DOHH2 (cell line): Measurements from ENCODE around the gene C7orf57.

ENCODE experiments used
- H3F3A ChIP-seq: fragments of 200-600 bp; sonication (generic), shearing (Covaris generic); 2 replicates; pipeline ENCODE4 v1.6.0; 2016; ENCODE audit warnings: antibody characterized with exemption, mild to moderate bottlenecking; ENCODE audit not compliant: control insufficient read depth, insufficient read depth
- H3K27ac ChIP-seq: fragments of 200-600 bp; sonication (generic); 2 replicates; pipeline ENCODE4 v1.5.1; 2014; ENCODE audit warnings: low read depth, mild to moderate bottlenecking, low read length, moderate library complexity
- H3K27me3 ChIP-seq: fragments of 200-600 bp; sonication (generic); 2 replicates; pipeline ENCODE4 v1.6.1; 2014; ENCODE audit warnings: mild to moderate bottlenecking, low read length, mixed read lengths; ENCODE audit not compliant: control insufficient read depth
- H3K36me3 ChIP-seq: fragments of 200-600 bp; sonication (generic); 2 replicates; pipeline ENCODE4 v1.6.1; 2014; ENCODE audit warnings: mild to moderate bottlenecking, low read length, moderate library complexity, mixed read lengths; ENCODE audit not compliant: control insufficient read depth
- H3K4me1 ChIP-seq: fragments of 200-600 bp; sonication (generic); 2 replicates; pipeline ENCODE4 v1.6.1; 2014; ENCODE audit warnings: mild to moderate bottlenecking, low read length, mixed read lengths; ENCODE audit not compliant: control insufficient read depth
- H3K4me2 ChIP-seq: fragments of 200-600 bp; sonication (generic); 2 replicates; pipeline ENCODE4 v1.6.0; 2014; ENCODE audit warnings: mild to moderate bottlenecking, low read length, moderate library complexity
- H3K4me3 ChIP-seq: fragments of 200-600 bp; sonication (generic); 2 replicates; pipeline ENCODE4 v1.5.1; 2014; ENCODE audit warnings: mild to moderate bottlenecking, low read length, mixed read lengths
- H3K79me2 ChIP-seq: fragments of 200-600 bp; sonication (generic); 2 replicates; pipeline ENCODE4 v1.6.1; 2014; ENCODE audit warnings: mild to moderate bottlenecking, low read length, mixed read lengths; ENCODE audit not compliant: control insufficient read depth
- H3K9me2 ChIP-seq: fragments of 200-600 bp; sonication (generic); replicated peaks from 2 replicates; pipeline ENCODE4 v1.6.1; 2014; ENCODE audit warnings: mild to moderate bottlenecking, low read length, mixed read lengths; ENCODE audit not compliant: control insufficient read depth
- H3K9me3 ChIP-seq: fragments of 200-600 bp; sonication (generic); 2 replicates; pipeline ENCODE4 v1.6.1; 2014; ENCODE audit warnings: antibody characterized with exemption, low read length, mixed read lengths; ENCODE audit not compliant: control insufficient read depth, insufficient read depth
- H4K20me1 ChIP-seq: fragments of 200-600 bp; sonication (generic); 2 replicates; pipeline ENCODE4 v1.6.0; 2014; ENCODE audit warnings: low read depth, mild to moderate bottlenecking, antibody characterized with exemption, low read length, moderate library complexity; ENCODE audit not compliant: control insufficient read depth, insufficient read depth
- EZH2phosphoT487 ChIP-seq: fragments of 200-600 bp; sonication (generic); IDR thresholded peaks from 2 replicates; pipeline ENCODE4 v1.6.1; 2017; ENCODE audit warnings: borderline replicate concordance, mild to moderate bottlenecking, antibody characterized with exemption, low read length, moderate library complexity, mixed read lengths
- TF ChIP-seq, protein P1 (sequence below): fragments of 200-600 bp; sonication (generic); IDR thresholded peaks from one replicate; pipeline ENCODE4 v1.5.1; 2014; ENCODE audit warnings: antibody characterized with exemption, mild to moderate bottlenecking, low read depth, low read length; ENCODE audit not compliant: poor library complexity, severe bottlenecking

The C7orf57 gene

DNA sequence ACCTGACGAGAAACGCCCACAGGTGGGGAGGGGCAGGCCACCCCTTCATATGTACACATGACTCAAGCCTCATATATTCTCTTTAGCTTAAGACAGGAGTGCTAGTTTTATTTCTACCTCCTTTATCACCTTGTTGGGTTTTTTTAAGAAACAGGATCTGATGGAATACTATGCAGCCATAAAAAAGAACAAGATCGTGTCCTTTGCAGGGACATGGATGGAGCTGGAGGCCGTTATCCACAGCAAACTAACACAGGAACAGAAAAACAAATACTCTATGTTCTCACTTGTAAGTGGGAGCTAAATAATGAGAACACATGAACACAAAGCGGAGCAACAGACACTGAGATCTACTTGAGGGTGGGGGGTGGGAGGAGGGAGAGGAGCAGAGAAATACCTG, 44.8 kb upstream of the C7orf57 start:
- Histone ChIP-seq H4K20me1 (no peaks in the 10 kb centered on the region), H3K4me2 (no peak overlapping the region), H3K79me2 (no peaks in the 10 kb centered on the region), H3K36me3 (no peaks in the 10 kb centered on the region), H3K9me3 (no peaks in the 10 kb centered on the region), H3K4me3 (no peak overlapping the region), H3F3A (peaks cover 6% of the 10 kb centered on the region), H3K27me3 (no peaks in the 10 kb centered on the region), H3K9me2 (no peaks in the 10 kb centered on the region), H3K27ac (no peak overlapping the region), H3K4me1 (peaks cover 17% of the 10 kb centered on the region)
- TF ChIP-seq, protein P1, sequence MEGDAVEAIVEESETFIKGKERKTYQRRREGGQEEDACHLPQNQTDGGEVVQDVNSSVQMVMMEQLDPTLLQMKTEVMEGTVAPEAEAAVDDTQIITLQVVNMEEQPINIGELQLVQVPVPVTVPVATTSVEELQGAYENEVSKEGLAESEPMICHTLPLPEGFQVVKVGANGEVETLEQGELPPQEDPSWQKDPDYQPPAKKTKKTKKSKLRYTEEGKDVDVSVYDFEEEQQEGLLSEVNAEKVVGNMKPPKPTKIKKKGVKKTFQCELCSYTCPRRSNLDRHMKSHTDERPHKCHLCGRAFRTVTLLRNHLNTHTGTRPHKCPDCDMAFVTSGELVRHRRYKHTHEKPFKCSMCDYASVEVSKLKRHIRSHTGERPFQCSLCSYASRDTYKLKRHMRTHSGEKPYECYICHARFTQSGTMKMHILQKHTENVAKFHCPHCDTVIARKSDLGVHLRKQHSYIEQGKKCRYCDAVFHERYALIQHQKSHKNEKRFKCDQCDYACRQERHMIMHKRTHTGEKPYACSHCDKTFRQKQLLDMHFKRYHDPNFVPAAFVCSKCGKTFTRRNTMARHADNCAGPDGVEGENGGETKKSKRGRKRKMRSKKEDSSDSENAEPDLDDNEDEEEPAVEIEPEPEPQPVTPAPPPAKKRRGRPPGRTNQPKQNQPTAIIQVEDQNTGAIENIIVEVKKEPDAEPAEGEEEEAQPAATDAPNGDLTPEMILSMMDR: no peak

DNA sequence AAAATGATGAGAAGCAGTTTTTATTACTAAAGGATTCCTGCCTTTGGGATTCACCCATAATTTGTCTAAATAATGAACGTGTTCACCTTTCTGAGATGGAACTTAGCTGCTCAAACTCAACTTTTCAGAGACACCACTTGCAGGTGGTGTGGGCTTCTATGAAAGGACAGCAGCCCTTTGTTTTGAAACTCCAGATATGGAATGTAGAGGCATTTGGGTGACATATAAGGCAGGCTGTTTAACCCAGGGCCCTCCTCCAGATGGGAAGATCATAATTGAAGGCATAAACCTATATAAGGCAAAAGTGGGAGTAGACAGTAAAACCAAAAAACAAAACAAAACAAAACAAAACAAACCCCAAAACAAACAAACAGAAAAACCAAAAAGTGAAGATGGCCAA, 44.1 kb upstream of the C7orf57 start:
- Histone ChIP-seq H3K9me3 (no peaks in the 10 kb centered on the region), H3F3A (peaks cover 6% of the 10 kb centered on the region), H3K4me3 (peak overlapping the region; percentile 82), H4K20me1 (no peaks in the 10 kb centered on the region), H3K9me2 (no peaks in the 10 kb centered on the region), H3K27me3 (no peaks in the 10 kb centered on the region), H3K4me1 (peaks cover 17% of the 10 kb centered on the region), H3K27ac (peak overlapping the region; percentile 71), H3K79me2 (no peaks in the 10 kb centered on the region), H3K36me3 (no peaks in the 10 kb centered on the region), H3K4me2 (peak overlapping the region; percentile 86)
- TF ChIP-seq, protein P1: no peak
- no peak for TF ChIP-seq EZH2phosphoT487

DNA sequence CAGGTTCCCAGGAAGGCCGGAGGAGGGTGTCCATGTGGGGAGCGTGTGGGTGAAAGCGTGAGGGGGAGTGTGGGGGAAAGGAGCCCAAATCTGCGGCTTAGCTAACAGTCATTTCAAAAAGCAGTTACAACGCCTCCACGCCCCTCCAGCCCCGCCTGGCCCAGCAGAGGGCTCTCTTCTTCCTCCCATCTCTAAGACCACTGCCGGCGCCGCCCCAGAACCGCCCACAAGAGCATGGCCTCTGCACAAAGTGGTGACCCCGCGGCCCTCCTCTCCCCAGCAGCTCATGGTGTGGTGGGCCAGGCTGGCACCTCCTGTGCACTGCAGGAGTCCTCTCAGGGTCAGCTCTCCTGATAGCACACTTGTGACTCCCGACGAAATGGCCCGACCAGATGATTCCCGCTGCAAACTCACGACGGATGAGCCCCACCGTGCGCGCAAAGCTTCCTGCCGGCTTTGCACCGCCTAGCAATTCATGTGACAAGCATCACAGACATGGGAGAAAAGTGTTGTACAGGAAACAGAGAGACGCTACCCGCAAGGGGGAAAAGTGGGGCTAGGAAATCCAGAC, 43.5 kb upstream of the C7orf57 start:
- no peaks in the 10 kb centered on the region for H3K9me2 ChIP-seq

More for the DNA sequence above, 43.5 kb upstream of the C7orf57 start:
- Histone ChIP-seq H3K4me2 (peak overlapping the region; percentile 86), H3F3A (peaks cover 6% of the 10 kb centered on the region), H3K27me3 (no peaks in the 10 kb centered on the region), H3K79me2 (no peaks in the 10 kb centered on the region), H3K36me3 (no peaks in the 10 kb centered on the region), H3K27ac (peak overlapping the region; percentile 71), H3K4me1 (peaks cover 17% of the 10 kb centered on the region), H3K4me3 (peak overlapping the region; percentile 82), H4K20me1 (no peaks in the 10 kb centered on the region), H3K9me3 (no peaks in the 10 kb centered on the region)
- TF ChIP-seq EZH2phosphoT487: no peak
- TF ChIP-seq, protein P1: peak; percentile 81
